Gastroesophageal sphincter (tissue), 3 donors: ENCODE results near the gene MYLK.

Source experiments
- CTCF ChIP-seq, 4 experiments: fragments of 200-600 bp in 2 of 4; fragments of 450-650 bp in 2 of 4; sonication (generic) in 1 of 4; IDR thresholded peaks; one replicate each; pipeline ENCODE4 v1.5.1; 2017 to 2019; ENCODE audit warnings: antibody characterized with exemption in 4 of 4, mild to moderate bottlenecking in 2 of 4, moderate library complexity in 2 of 4
- POLR2A ChIP-seq, 2 donors: fragments of 450-650 bp; IDR thresholded peaks; one replicate each; pipeline ENCODE4 v1.6.1; 2017; ENCODE audit warnings: antibody characterized with exemption in 2 of 2, mild to moderate bottlenecking in 2 of 2, moderate library complexity in 1 of 2
- POLR2AphosphoS5 ChIP-seq: sonication (generic); formaldehyde crosslinking; IDR thresholded peaks from one replicate; pipeline ENCODE4 v1.6.1; 2017; ENCODE audit warnings: antibody characterized with exemption

GRCh38 chr3:123683505-123684154 lies 200.5 kb downstream of the MYLK start:
- TF ChIP-seq CTCF (IDR thresholded peaks at IDR 0.05) (no peak), POLR2AphosphoS5 (no peak), POLR2A (IDR thresholded peaks at IDR 0.05) (no peak)
